HCT116 (cell line): ENCODE measurements around the gene UBTD1. TPM values are rescaled to one million over a fixed set of nuclear protein-coding genes. Genes with fewer than 3 reads are reported as not detected.

Experiments used
- ATAC-seq: fragments of 200-7000 bp; cut with Tn5 transposase; 2 replicates; pipeline ENCODE4 v1.9.1; 2020; ENCODE audit warnings: mild to moderate bottlenecking, moderate library complexity
- BruUV-seq: library from RNA; stranded (reverse); fragments of 400-500 nt; replicated peaks from 2 replicates; lab custom pipeline; 2021; lab: Mats Ljungman, UMichigan
- CTCF ChIA-PET: fragments of 300-600 bp; sonication (Branson Sonifier 250); formaldehyde crosslinking; loops from one replicate; lab custom pipeline; 2021; ENCODE audit warnings: antibody characterized with exemption; lab: Charles Lee
- POLR2A ChIA-PET: fragments of 300-600, 350-600 bp; sonication (Branson Sonifier 250); formaldehyde crosslinking; loops from one replicate; lab custom pipeline; 2021; ENCODE audit warnings: antibody characterized with exemption; lab: Charles Lee
- RAD21 ChIA-PET, 2 experiments: fragments of 300-600 bp; sonication (Branson Sonifier 250); formaldehyde crosslinking; loops; one replicate each; lab custom pipeline; 2023; ENCODE audit warnings: low total read pairs in 2 of 2; ENCODE audit not compliant: uncharacterized antibody in 2 of 2, unreplicated experiment in 2 of 2, low non-redundant PET in 1 of 2; lab: Charles Lee
- DNase-seq: peaks from one replicate; pipeline ENCODE4 v3.0.0-alpha.2; 2010; ENCODE audit warnings: low read depth, low spot score
- H2AFZ ChIP-seq: fragments of 200-600 bp; shearing (Covaris generic), sonication (generic); 2 replicates; pipeline ENCODE4 v1.6.1; 2017; ENCODE audit warnings: low read depth, mixed run types, mixed read lengths, antibody characterized with exemption, low read length; ENCODE audit not compliant: poor library complexity, severe bottlenecking
- H3K27ac ChIP-seq: 2 replicates; pipeline ENCODE4 v1.5.1; 2012; ENCODE audit warnings: low read depth, low read length
- H3K27me3 ChIP-seq: fragments of 200-600 bp; sonication (generic); 2 replicates; pipeline ENCODE4 v1.6.1; 2016; ENCODE audit warnings: mixed run types, low read length, mixed read lengths; ENCODE audit not compliant: insufficient read depth
- H3K36me3 ChIP-seq, 2 experiments: fragments of 200-500 bp in 1 of 2; fragments of 200-600 bp in 1 of 2; sonication (Bioruptor generic) in 1 of 2; sonication (generic) in 1 of 2; 2 replicates each; pipeline versions ENCODE4 v1.5.1 to v1.6.1; 2014 to 2016; ENCODE audit warnings: low read length in 2 of 2, inconsistent platforms in 1 of 2, mixed read lengths in 1 of 2, mixed run types in 1 of 2; ENCODE audit not compliant: insufficient read depth in 2 of 2, control insufficient read depth in 1 of 2
- H3K4me1 ChIP-seq, 2 experiments: fragments of 200-600 bp in 1 of 2; sonication (generic) in 1 of 2; 2 replicates each; pipeline versions ENCODE4 v1.5.1 to v1.6.1; 2012 to 2017; ENCODE audit warnings: low read length in 2 of 2, inconsistent platforms in 1 of 2, mild to moderate bottlenecking in 1 of 2, mixed read lengths in 1 of 2, mixed run types in 1 of 2, moderate library complexity in 1 of 2; ENCODE audit not compliant: insufficient read depth in 2 of 2, control insufficient read depth in 1 of 2
- H3K4me2 ChIP-seq: fragments of 200-600 bp; sonication (generic); 2 replicates; pipeline ENCODE4 v1.6.1; 2017; ENCODE audit warnings: mixed run types, low read length, mixed read lengths
- H3K4me3 ChIP-seq, 2 experiments: fragments of 200-600 bp in 1 of 2; sonication (generic) in 1 of 2; replicated peaks in 1 of 2; 2 replicates each; pipeline ENCODE4 v1.5.1; 2011 to 2016; ENCODE audit warnings: low read length in 2 of 2, control low read depth in 1 of 2, low read depth in 1 of 2, mild to moderate bottlenecking in 1 of 2, mixed read lengths in 1 of 2, mixed run types in 1 of 2
- H3K79me2 ChIP-seq: fragments of 200-600 bp; sonication (generic); 2 replicates; pipeline ENCODE4 v1.6.1; 2017; ENCODE audit warnings: mild to moderate bottlenecking, mixed run types, low read length, moderate library complexity, mixed read lengths; ENCODE audit not compliant: insufficient read depth
- H3K9ac ChIP-seq: fragments of 200-600 bp; sonication (generic); 2 replicates; pipeline ENCODE4 v1.6.1; 2016; ENCODE audit warnings: low read length, mixed read lengths
- H3K9me2 ChIP-seq: fragments of 200-600 bp; sonication (generic), shearing (Covaris generic); 2 replicates; pipeline ENCODE4 v1.6.1; 2017; ENCODE audit warnings: mixed run types, mild to moderate bottlenecking, moderate library complexity; ENCODE audit not compliant: insufficient read depth
- H3K9me3 ChIP-seq, 2 experiments: fragments of 200-500 bp in 1 of 2; fragments of 200-600 bp in 1 of 2; sonication (Bioruptor generic) in 1 of 2; sonication (generic) in 1 of 2; 2 replicates each; pipeline ENCODE4 v1.6.1; 2014 to 2017; ENCODE audit warnings: low read length in 2 of 2, mixed read lengths in 2 of 2, inconsistent platforms in 1 of 2, low read depth in 1 of 2, mild to moderate bottlenecking in 1 of 2, mixed run types in 1 of 2, moderate library complexity in 1 of 2; ENCODE audit not compliant: control insufficient read depth in 1 of 2, insufficient read depth in 1 of 2
- H4K20me1 ChIP-seq: fragments of 200-600 bp; sonication (generic), shearing (Covaris generic); 2 replicates; pipeline ENCODE4 v1.6.1; 2017; ENCODE audit warnings: mixed run types, mild to moderate bottlenecking, moderate library complexity; ENCODE audit not compliant: insufficient read depth
- ATF3 ChIP-seq: IDR thresholded peaks from 2 replicates; pipeline ENCODE4 v1.6.1; 2012
- CTCF ChIP-seq, 3 experiments: fragments of 200-600 bp in 1 of 3; sonication (generic) in 1 of 3; IDR thresholded peaks in 2 of 3; conservative IDR thresholded peaks in 1 of 3; 2 replicates each; pipeline ENCODE4 v1.5.1; 2012 to 2017; ENCODE audit warnings: low read depth in 2 of 3, low read length in 2 of 3, antibody characterized with exemption in 1 of 3, borderline replicate concordance in 1 of 3, control low read depth in 1 of 3, mild to moderate bottlenecking in 1 of 3, mixed read lengths in 1 of 3, mixed run types in 1 of 3, moderate library complexity in 1 of 3; ENCODE audit not compliant: insufficient read depth in 1 of 3
- POLR2AphosphoS5 ChIP-seq: IDR thresholded peaks from 2 replicates; pipeline ENCODE4 v1.6.1; 2011; ENCODE audit warnings: mild to moderate bottlenecking, low read depth, low read length, moderate library complexity
- RAD21 ChIP-seq: IDR thresholded peaks from 2 replicates; pipeline ENCODE4 v1.6.1; 2012; ENCODE audit warnings: low read depth, mild to moderate bottlenecking
- TCF7L2 ChIP-seq: IDR thresholded peaks from 2 replicates; pipeline ENCODE4 v1.7.0; 2011; ENCODE audit warnings: borderline replicate concordance, inconsistent platforms; ENCODE audit not compliant: insufficient read depth, insufficient read length; ENCODE audit errors: extremely low read depth
- YY1 ChIP-seq: IDR thresholded peaks from 2 replicates; pipeline ENCODE4 v1.6.1; 2011; ENCODE audit warnings: low read length, low read depth, moderate library complexity, mild to moderate bottlenecking; ENCODE audit not compliant: insufficient replicate concordance; ENCODE audit errors: extremely low read depth
- intact Hi-C: fragments of 100-400 bp; cut with micrococcal nuclease; formaldehyde crosslinking; loops from 2 replicates; pipeline ENCODE4 v1.10.0; 2022
- total RNA-seq: library from RNA; stranded (reverse); gene quantifications from one replicate; pipeline ENCODE4 v1.2.1, GENCODE V29; 2021; ENCODE audit not compliant: unreplicated experiment

Gene UBTD1
- total RNA-seq, 1 experiment from 2014 or later: 12.8 TPM

GRCh38 chr10:97534746-97535367 lies 36.1 kb downstream of the UBTD1 start:
- no peaks in the 10 kb centered on the region for H3K79me2 ChIP-seq
- H3K4me3 ChIP-seq: no peak overlapping the region
- DNase-seq (no peak), ATAC-seq (peak; percentile 84)
- ChIA-PET POLR2A (no interaction called here), CTCF (interaction anchor here (0.6 to 2.0 kb wide), 13 partner anchors 15 to 183 kb away, joined by 3 to 11 read pairs (median 4); partner anchors contain the start of genes ANKRD2 and UBTD1), RAD21 (no interaction called here)
- H2AFZ ChIP-seq: no peak overlapping the region
- H4K20me1 ChIP-seq: no peaks in the 10 kb centered on the region
- TF ChIP-seq RAD21: peak; percentile 83
- TF ChIP-seq POLR2AphosphoS5: no peak
- peak; percentile 11 for TF ChIP-seq YY1
- TF ChIP-seq CTCF (IDR thresholded peaks at IDR 0.05 in 2 of 3, conservative IDR thresholded peaks at IDR 0.05 in 1 of 3; ENCODE audit: borderline replicate concordance in 1 of 3, insufficient read depth in 1 of 3, low read depth in 2 of 3, low read length in 2 of 3): peak; percentile 83 to 91 (median 89); a peak in 5 of 6 replicates
- no peak for TF ChIP-seq ATF3
- TF ChIP-seq TCF7L2: no peak
- H3K4me2 ChIP-seq: no peak overlapping the region
- H3K27me3 ChIP-seq: no peaks in the 10 kb centered on the region
- no peaks in the 10 kb centered on the region for H3K9me3 ChIP-seq
- intact Hi-C loops: loop anchor here (1.0 to 2.0 kb wide), 2 partner anchors 18 to 78 kb away; no protein-coding TSS in a partner anchor
- BruUV-seq: no TSS peak
- no peak overlapping the region for H3K27ac ChIP-seq
- no peak overlapping the region for H3K9ac ChIP-seq
- H3K36me3 ChIP-seq: no peaks in the 10 kb centered on the region
- no peaks in the 10 kb centered on the region for H3K9me2 ChIP-seq
- peaks cover 25 to 50% of the 10 kb centered on the region in 2 experiments for H3K4me1 ChIP-seq
